Activated naive CD8-positive, alpha-beta T cell (primary cell): ENCODE measurements around the gene ATRN.
"Not testable (repeated sequence)": the region's sequence is repeated elsewhere in the genome, so short reads cannot be mapped to it uniquely, and the experiment has no call there.

ENCODE experiments used
- H3K27ac Mint-ChIP-seq: one replicate; pipeline ENCODE4 v1.8.0; 2021; ENCODE audit warnings: mixed read lengths
- H3K27me3 Mint-ChIP-seq: one replicate; pipeline ENCODE4 v1.8.0; 2021; ENCODE audit warnings: mixed read lengths
- H3K36me3 Mint-ChIP-seq: one replicate; pipeline ENCODE4 v1.8.0; 2021; ENCODE audit warnings: mixed read lengths
- H3K4me1 Mint-ChIP-seq: one replicate; pipeline ENCODE4 v1.8.0; 2021; ENCODE audit warnings: low read depth, mixed read lengths
- H3K4me3 Mint-ChIP-seq: one replicate; pipeline ENCODE4 v1.8.0; 2021; ENCODE audit warnings: mild to moderate bottlenecking, mixed read lengths
- H3K9me3 Mint-ChIP-seq: one replicate; pipeline ENCODE4 v1.8.0; 2021; ENCODE audit warnings: low read depth, mixed read lengths

The ATRN gene

DNA sequence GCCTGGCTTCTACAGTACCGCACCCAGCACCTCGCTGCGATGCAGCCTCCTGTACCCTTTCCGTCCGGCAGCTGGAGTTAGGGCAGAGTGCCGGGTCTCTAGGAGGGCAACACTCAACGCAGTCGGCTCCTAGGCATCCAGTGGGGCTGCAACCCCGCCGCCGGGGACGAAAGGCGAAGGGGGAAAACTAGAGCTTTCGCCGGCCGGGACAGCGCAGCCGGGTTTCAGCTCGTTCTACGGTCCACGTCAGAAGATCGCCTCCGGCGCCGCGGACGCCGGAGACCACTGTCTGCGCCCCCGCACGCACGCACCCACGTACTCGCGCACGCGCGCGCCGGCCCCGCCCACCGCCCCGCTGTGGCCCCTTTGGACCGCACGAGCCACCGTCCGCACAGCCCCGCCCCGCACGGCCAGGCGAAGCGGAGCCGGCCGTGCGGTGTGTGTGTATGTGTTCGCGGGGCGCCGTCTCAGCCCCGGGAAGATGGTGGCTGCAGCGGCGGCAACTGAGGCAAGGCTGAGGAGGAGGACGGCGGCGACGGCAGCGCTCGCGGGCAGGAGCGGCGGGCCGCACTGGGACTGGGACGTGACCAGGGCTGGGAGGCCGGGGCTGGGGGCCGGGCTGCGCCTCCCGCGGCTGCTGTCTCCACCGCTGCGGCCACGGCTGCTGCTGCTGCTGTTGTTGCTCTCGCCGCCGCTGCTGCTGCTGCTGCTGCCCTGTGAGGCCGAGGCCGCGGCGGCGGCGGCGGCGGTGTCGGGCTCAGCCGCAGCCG lies at the start of gene ATRN:
Gene ATRN, plus strand, starts transcription at position 392 of the 770 bp plus-strand sequence. Its CDS starts 90 bp downstream, at position 482.
- peak within 1 kb of the TSS; percentile 64 for H3K27ac Mint-ChIP-seq
- peaks cover 1% of the 10 kb centered on the region for H3K27me3 Mint-ChIP-seq
- H3K4me1 Mint-ChIP-seq, result peaks cover 34% of the 10 kb centered on the region
- peaks cover 3% of the 10 kb centered on the region for H3K36me3 Mint-ChIP-seq
- H3K4me3 Mint-ChIP-seq, result peak within 1 kb of the TSS; percentile 95
- no peaks in the 10 kb centered on the region for H3K9me3 Mint-ChIP-seq

GRCh38 chr20:3421985-3422384 lies 48.8 kb upstream of the ATRN start:
- Mint-ChIP-seq H3K27ac (no peak overlapping the region), H3K36me3 (no peaks in the 10 kb centered on the region), H3K9me3 (no peaks in the 10 kb centered on the region), H3K4me3 (no peak overlapping the region), H3K4me1 (peaks cover 7% of the 10 kb centered on the region), H3K27me3 (peaks cover 1% of the 10 kb centered on the region)

GRCh38 chr20:3423126-3423525 lies 47.7 kb upstream of the ATRN start:
- Mint-ChIP-seq H3K4me3 (no peak overlapping the region), H3K27me3 (peaks cover 1% of the 10 kb centered on the region), H3K4me1 (peaks cover 7% of the 10 kb centered on the region), H3K36me3 (no peaks in the 10 kb centered on the region), H3K27ac (no peak overlapping the region), H3K9me3 (no peaks in the 10 kb centered on the region)

DNA sequence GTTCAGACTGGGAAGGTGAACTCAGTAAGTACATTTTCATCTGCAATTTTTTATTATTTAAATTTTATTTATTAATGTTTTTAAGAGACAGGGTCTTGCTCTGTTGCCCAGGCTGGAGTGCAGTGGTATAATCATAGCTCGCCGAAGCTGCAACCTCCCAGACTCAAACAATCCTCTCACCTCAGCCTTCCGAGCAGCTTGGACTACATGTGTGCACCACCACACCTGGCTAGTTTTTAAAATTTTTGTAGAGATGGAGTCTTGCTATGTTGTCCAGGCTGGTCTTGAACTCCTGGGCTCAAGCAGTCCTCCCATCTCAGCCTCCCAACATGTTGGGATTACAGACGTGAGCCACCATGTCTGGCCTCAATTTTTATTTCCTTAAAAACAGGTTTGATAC lies 44.1 kb upstream of the ATRN start:
- H3K9me3 Mint-ChIP-seq, H3K36me3 Mint-ChIP-seq, H3K27ac Mint-ChIP-seq, H3K4me3 Mint-ChIP-seq, H3K27me3 Mint-ChIP-seq, H3K4me1 Mint-ChIP-seq: not testable (repeated sequence)

DNA sequence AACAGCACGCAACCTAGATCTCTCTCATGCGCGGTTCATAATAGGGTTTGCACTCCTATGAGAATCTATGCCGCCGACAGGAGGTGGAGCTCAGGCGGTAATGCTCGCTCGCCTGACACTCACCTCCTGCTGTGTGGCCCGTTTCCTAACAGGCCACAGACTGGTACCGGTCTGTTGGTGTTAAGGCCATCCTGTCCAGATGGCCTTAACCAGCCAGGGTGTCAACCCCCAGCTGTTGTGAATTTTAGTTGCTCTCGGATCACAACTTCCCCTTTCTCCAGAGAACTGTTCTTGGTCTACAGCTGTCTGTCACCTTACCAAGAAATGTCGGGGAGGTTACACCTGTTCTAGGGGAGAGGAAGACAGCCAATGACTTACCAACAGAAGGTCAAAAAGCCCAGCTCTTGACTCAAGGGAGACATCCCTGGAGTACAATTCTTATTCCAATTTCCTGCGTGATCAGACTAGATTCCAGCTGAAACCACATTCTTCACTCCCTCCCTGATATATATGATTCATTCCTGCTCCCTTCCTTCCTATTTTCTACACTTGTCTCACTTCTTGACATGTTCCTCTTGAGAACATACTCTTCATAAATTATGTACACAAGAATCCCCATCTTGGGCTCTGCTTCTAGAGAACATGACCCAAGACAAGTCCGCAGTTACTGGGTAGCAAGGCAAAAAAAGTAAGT lies 40.3 kb upstream of the ATRN start:
- peaks cover 4% of the 10 kb centered on the region for H3K4me1 Mint-ChIP-seq
- no peaks in the 10 kb centered on the region for H3K36me3 Mint-ChIP-seq
- peaks cover 8% of the 10 kb centered on the region for H3K27me3 Mint-ChIP-seq
- no peak overlapping the region for H3K27ac Mint-ChIP-seq
- H3K9me3 Mint-ChIP-seq, result no peaks in the 10 kb centered on the region
- no peak overlapping the region for H3K4me3 Mint-ChIP-seq

GRCh38 chr20:3431109-3431508 lies 39.7 kb upstream of the ATRN start:
- H3K27ac Mint-ChIP-seq, result no peak overlapping the region
- no peaks in the 10 kb centered on the region for H3K9me3 Mint-ChIP-seq
- H3K4me3 Mint-ChIP-seq, result no peak overlapping the region
- peaks cover 4% of the 10 kb centered on the region for H3K4me1 Mint-ChIP-seq
- peaks cover 8% of the 10 kb centered on the region for H3K27me3 Mint-ChIP-seq
- no peaks in the 10 kb centered on the region for H3K36me3 Mint-ChIP-seq

DNA sequence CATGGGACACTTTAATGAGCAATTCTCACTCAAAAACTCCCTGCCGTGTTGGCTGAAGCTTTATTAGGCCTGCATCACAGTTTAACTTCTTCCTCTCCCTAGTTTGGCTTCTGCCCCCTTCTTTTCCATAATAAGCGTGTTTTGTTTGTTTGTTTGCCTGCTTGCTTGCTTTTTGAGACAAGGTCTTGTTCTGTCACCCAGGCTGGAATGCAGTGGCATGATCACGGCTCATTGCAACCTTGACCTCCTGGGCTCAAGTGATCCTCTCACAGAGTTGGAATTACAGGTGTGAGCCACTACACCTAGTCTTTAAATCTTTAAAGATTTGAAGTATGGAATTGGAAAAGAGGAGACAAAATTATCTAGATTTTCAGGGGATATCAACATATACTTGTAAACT lies 38.0 kb upstream of the ATRN start:
- no peaks in the 10 kb centered on the region for H3K9me3 Mint-ChIP-seq
- H3K4me3 Mint-ChIP-seq, result no peak overlapping the region
- H3K27ac Mint-ChIP-seq, result no peak overlapping the region
- H3K36me3 Mint-ChIP-seq, result no peaks in the 10 kb centered on the region
- peaks cover 8% of the 10 kb centered on the region for H3K27me3 Mint-ChIP-seq
- H3K4me1 Mint-ChIP-seq, result peaks cover 4% of the 10 kb centered on the region

- no peaks in the 10 kb centered on the region for H3K9me3 Mint-ChIP-seq
- peaks cover 4% of the 10 kb centered on the region for H3K4me1 Mint-ChIP-seq
- H3K36me3 Mint-ChIP-seq, result no peaks in the 10 kb centered on the region
- no peak overlapping the region for H3K27ac Mint-ChIP-seq
- H3K4me3 Mint-ChIP-seq, result no peak overlapping the region
- peaks cover 8% of the 10 kb centered on the region for H3K27me3 Mint-ChIP-seq
Observed at GRCh38 chr20:3433744-3434143, 37.1 kb upstream of the ATRN start.

- Mint-ChIP-seq H3K27ac (no peak overlapping the region), H3K9me3 (no peaks in the 10 kb centered on the region), H3K4me3 (no peak overlapping the region), H3K27me3 (peaks cover 6% of the 10 kb centered on the region), H3K4me1 (peaks cover 4% of the 10 kb centered on the region), H3K36me3 (no peaks in the 10 kb centered on the region)
Observed at GRCh38 chr20:3434232-3434631, 36.6 kb upstream of the ATRN start.

DNA sequence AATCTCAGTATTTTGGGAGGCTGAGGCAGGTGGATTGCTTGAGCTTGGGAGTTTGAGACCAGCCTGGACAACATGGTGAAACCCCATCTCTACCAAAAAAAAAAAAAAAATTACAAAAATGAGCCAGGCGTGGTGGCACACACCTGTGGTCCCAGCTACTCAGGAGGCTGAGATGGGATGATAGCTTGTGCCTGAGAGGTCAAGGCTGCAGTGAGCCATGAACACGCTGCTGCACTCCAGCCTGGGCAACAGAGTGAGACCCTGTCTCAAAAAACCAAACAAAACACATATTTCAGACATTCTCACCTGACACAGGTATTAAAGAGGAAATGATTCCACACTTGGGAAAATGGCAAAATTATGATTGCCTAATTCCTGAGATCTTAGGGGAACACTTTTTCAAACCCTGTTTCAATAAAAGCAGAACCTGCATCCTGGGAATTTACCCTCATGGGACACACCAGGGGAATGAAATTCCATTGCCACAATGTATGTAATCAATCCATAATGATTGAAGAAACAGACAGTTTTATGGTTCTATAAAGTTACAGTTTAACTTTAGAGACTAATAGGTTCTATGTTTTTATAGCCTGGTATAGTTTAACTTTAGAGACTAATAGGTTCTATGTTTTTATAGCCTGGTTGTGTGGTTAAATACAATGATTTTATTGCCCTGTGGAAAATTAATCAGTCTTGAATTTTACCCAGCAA lies 33.8 kb upstream of the ATRN start:
- H3K27ac Mint-ChIP-seq, result no peak overlapping the region
- H3K4me1 Mint-ChIP-seq, result no peaks in the 10 kb centered on the region
- no peaks in the 10 kb centered on the region for H3K36me3 Mint-ChIP-seq
- H3K9me3 Mint-ChIP-seq, result no peaks in the 10 kb centered on the region
- peaks cover 3% of the 10 kb centered on the region for H3K27me3 Mint-ChIP-seq
- no peak overlapping the region for H3K4me3 Mint-ChIP-seq

DNA sequence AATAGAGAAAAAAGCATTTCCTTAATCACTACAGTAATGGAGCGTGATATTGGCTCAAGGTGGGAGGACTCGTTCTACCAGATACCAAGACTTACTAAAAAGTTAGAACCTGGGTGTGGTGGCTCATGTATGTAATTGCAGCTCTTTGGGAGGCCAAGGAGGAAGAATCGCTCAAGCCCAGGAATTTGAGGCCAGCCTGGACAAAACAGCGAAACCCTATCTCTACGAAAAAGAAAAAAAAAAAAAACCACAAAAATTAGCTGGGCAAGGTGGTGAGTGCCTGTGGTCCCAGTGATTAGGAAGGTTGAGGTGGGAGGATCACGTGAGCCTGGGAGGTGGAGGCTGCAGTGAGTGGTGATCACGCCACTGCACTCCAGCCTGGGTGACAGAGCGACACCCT lies 24.0 kb upstream of the ATRN start:
- Mint-ChIP-seq H3K4me3 (no peak overlapping the region), H3K4me1 (no peaks in the 10 kb centered on the region), H3K27ac (no peak overlapping the region), H3K9me3 (no peaks in the 10 kb centered on the region), H3K36me3 (no peaks in the 10 kb centered on the region), H3K27me3 (no peaks in the 10 kb centered on the region)

DNA sequence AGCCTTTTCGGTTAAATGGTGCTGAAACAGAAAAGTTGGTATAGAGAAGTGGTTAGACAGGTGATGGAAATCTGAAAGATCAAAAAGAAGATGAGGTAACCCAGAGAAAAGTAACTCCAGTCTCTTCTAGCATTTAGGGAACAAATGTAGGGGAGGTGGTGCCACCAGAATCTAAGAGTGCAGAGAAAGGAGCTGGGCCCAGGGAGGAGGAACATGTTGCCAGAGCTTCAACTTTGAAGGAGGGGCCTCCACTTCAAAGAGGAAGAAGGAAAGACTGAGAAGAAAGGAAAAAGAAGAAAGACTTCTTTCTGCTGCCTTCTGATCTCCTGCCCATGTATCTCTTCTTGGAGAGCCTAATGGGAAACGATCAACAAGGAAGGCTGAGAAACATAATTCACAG lies 23.5 kb upstream of the ATRN start:
- Mint-ChIP-seq H3K4me3 (no peak overlapping the region), H3K4me1 (no peaks in the 10 kb centered on the region), H3K36me3 (no peaks in the 10 kb centered on the region), H3K9me3 (no peaks in the 10 kb centered on the region), H3K27ac (no peak overlapping the region), H3K27me3 (no peaks in the 10 kb centered on the region)

DNA sequence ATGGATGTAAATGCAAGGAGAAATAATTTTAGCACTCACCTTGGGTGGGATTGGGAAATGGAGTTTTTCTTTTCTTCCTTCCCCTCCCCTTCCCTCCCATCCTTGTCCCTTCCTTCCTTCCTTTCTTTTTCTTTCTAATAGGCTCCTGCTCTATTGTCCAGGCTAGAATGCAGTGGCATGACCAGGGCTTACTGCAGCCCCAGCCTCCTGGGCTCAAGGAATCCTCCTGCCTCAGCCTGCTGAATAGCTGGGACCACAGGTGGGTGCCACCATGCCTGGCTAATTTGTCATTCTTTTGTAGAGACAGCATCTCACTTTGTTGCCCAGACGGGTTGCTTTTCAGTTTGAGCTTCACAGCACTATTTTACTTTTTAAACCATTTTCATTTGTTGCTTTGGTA lies 21.5 kb upstream of the ATRN start:
- Mint-ChIP-seq H3K36me3 (no peaks in the 10 kb centered on the region), H3K27ac (no peak overlapping the region), H3K4me1 (no peaks in the 10 kb centered on the region), H3K27me3 (no peaks in the 10 kb centered on the region), H3K4me3 (no peak overlapping the region), H3K9me3 (no peaks in the 10 kb centered on the region)

- no peaks in the 10 kb centered on the region for H3K36me3 Mint-ChIP-seq
- H3K4me3 Mint-ChIP-seq, result no peak overlapping the region
- H3K9me3 Mint-ChIP-seq, result no peaks in the 10 kb centered on the region
- no peaks in the 10 kb centered on the region for H3K4me1 Mint-ChIP-seq
- no peak overlapping the region for H3K27ac Mint-ChIP-seq
- peaks cover 2% of the 10 kb centered on the region for H3K27me3 Mint-ChIP-seq
Observed at GRCh38 chr20:3452136-3452535, 18.7 kb upstream of the ATRN start.

GRCh38 chr20:3452690-3453089 lies 18.1 kb upstream of the ATRN start:
- peaks cover 2% of the 10 kb centered on the region for H3K27me3 Mint-ChIP-seq
- H3K27ac Mint-ChIP-seq, result no peak overlapping the region

More at GRCh38 chr20:3452690-3453089, 18.1 kb upstream of the ATRN start:
- no peaks in the 10 kb centered on the region for H3K4me1 Mint-ChIP-seq
- H3K9me3 Mint-ChIP-seq, result no peaks in the 10 kb centered on the region
- H3K4me3 Mint-ChIP-seq, result no peak overlapping the region
- H3K36me3 Mint-ChIP-seq, result no peaks in the 10 kb centered on the region
